Astrocyte of the cerebellum (primary cell): ENCODE results near the gene UBE2E3.

Experiments used
- DNase-seq: peaks from one replicate; pipeline ENCODE4 v3.0.0-alpha.2; 2011; ENCODE audit warnings: low read depth
- H3K4me3 ChIP-seq: 2 replicates; pipeline ENCODE4 v1.5.1; 2011; ENCODE audit warnings: mild to moderate bottlenecking, low read depth, low read length, moderate library complexity
- in situ Hi-C: cut with HindIII; loops from 2 replicates; pipeline ENCODE4 v1.10.0; 2017; ENCODE audit warnings: low sequenced_read_pairs
- TF ChIP-seq, protein P1 (sequence below): IDR thresholded peaks from 2 replicates; pipeline ENCODE4 v1.5.1; 2012; ENCODE audit warnings: low read length, low read depth, moderate library complexity, mild to moderate bottlenecking; ENCODE audit errors: missing control alignments

Gene UBE2E3

DNA sequence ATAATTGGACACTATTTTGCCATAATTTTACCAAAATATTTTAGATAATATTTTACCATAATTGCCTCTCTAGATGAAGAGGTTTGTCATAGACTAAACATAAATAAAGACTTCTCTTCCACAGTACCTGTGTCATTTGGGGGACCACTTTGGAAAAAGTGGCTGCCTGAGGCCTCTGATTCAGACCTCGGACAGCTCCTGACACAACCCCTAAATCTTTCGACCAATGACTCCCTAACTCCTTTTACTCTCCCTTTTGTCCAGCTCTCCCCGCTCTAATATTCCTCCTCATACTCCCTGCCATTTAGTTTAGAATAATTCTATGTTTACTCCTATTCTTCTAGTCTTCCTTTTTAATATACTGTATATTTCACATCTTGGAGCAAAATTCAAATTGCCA, 36.0 kb upstream of the UBE2E3 start:
- in situ Hi-C loops, result no loop called here
- DNase-seq, result no peak
- TF ChIP-seq, protein P1, sequence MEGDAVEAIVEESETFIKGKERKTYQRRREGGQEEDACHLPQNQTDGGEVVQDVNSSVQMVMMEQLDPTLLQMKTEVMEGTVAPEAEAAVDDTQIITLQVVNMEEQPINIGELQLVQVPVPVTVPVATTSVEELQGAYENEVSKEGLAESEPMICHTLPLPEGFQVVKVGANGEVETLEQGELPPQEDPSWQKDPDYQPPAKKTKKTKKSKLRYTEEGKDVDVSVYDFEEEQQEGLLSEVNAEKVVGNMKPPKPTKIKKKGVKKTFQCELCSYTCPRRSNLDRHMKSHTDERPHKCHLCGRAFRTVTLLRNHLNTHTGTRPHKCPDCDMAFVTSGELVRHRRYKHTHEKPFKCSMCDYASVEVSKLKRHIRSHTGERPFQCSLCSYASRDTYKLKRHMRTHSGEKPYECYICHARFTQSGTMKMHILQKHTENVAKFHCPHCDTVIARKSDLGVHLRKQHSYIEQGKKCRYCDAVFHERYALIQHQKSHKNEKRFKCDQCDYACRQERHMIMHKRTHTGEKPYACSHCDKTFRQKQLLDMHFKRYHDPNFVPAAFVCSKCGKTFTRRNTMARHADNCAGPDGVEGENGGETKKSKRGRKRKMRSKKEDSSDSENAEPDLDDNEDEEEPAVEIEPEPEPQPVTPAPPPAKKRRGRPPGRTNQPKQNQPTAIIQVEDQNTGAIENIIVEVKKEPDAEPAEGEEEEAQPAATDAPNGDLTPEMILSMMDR, result no peak
- no peak overlapping the region for H3K4me3 ChIP-seq

DNA sequence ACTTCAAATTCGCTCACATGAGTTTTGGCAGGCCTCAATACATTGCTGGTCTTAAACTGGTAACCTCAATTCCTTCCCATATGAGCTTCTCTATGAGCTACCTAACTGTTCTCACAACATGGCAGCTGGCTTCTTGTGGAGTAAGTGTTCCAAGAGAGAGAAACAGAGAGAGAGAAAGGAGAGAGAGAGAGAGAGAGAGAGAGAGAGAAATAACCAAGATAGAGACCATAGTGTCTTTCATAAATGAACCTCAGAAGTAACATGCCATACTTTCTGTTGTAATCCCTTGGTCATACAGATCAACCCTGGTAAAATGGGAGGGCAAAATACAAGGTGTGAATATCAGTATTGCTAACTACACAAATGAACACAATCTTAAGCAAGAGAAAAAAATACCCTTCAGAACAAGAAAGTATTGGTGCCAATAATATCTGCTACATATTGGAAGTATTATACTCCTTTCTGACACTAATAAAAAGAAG, 33.2 kb upstream of the UBE2E3 start:
- no peak overlapping the region for H3K4me3 ChIP-seq
- TF ChIP-seq, protein P1, result no peak
- in situ Hi-C loops, result no loop called here
- no peak for DNase-seq

DNA sequence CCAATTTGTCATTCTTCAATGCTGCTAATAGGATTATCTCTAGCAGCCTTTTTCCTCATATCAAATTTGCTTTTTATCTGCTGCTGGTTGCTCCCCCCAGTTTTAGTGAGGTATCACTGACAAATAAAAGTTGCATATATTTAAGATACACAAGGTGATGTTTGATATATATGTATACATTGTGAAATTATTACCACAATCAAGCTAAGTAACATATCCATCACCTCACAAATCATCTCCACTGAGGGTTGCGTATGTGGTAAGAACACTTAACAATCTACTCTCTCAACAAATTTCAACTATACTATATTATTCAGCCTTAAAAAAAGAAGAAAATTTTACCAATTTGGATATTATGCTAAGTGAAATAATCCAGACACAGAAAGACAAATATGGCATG, 30.5 kb upstream of the UBE2E3 start:
- in situ Hi-C loops, result no loop called here
- TF ChIP-seq, protein P1, result no peak

DNA sequence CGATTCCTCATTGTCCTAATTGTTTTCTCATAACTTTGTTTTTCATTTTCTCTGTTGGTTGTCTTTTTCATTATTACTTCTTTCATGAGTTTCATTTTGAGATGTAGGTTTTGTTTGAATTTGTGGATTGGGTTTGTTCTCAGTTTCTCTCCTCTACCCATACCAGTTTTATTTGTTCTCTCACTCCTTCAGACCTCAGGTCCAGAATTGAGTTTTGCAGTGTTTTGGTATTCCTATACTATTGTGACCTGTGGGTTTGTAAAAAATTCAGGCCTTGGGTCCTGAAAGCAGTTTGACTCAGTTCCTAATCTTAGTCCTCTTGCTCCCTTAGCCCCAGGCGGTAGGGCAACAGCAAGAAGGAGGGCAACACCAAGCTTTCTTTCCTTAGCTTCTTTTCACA, 28.3 kb upstream of the UBE2E3 start:
- H3K4me3 ChIP-seq, result no peak overlapping the region
- TF ChIP-seq, protein P1, result no peak
- DNase-seq, result no peak
- in situ Hi-C loops, result no loop called here

More for the DNA sequence above, 30.5 kb upstream of the UBE2E3 start:
- no peak overlapping the region for H3K4me3 ChIP-seq
- no peak for DNase-seq

DNA sequence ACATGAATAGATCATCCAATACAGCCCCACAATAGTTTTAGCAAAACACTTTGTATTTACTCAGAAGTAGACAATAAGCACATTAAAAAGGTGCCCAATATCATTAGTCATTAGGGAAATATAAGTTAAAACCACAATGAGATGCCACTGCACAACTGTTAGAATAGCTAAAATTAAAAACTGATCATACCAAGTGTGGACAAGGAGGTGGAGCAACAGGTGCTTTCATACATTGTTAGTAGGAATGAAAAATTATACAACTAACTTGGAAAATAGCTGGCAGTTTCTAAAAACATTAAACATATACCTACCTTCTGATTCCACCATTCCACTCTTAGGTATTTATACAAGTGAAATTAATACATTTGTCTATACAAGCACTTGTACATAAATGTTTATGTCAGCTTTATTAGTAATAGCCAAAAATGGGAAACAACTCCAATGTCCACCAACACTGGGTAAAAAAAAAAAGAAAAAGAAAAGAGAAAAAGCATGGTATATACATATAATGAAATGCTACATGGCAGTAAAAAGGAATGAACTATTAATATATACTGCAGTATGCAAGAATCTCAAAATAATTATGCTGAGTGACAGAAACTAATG, 27.6 kb upstream of the UBE2E3 start:
- no peak for DNase-seq
- no peak overlapping the region for H3K4me3 ChIP-seq
- TF ChIP-seq, protein P1, result no peak
- in situ Hi-C loops, result no loop called here

DNA sequence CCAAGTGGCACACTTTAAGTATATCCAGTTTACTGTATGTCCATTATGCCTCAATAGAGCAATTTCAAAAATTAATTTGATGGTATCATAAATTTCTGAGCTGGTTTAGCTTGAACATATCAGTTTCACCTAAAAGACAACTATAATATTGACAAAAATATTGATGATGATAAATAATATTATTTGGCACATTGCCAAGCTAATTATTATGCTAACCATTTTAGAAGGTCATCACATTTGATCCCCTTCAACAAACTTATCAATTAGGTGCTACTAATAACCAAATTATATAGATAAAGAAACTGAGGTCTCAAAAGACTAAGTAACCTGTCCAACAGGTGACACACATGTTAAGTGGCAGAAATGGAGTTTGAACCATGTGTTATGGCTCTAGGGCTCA, 26.9 kb upstream of the UBE2E3 start:
- in situ Hi-C loops, result no loop called here
- H3K4me3 ChIP-seq, result no peak overlapping the region
- DNase-seq, result no peak
- TF ChIP-seq, protein P1, result no peak
